ENCODE measurements around the gene CEACAM19. TPM values are rescaled to one million over a fixed set of nuclear protein-coding genes. Genes with fewer than 3 reads are reported as not detected.

CEACAM19 gene
- total and polyA plus RNA-seq, 2 of the 13 experiments (the other 11 are each of a cell fraction or from before 2014, with no cell fraction given) = 1.3 to 4.0 TPM

GRCh38 chr19:44718441-44719261 is 47.4 kb downstream of the CEACAM19 start (continued):
- TF ChIP-seq KIAA2018 (CRISPR knock-in tag; IDR thresholded peaks at IDR 0.05; ENCODE audit: borderline replicate concordance) = no peak
- TF ChIP-seq, protein P1, sequence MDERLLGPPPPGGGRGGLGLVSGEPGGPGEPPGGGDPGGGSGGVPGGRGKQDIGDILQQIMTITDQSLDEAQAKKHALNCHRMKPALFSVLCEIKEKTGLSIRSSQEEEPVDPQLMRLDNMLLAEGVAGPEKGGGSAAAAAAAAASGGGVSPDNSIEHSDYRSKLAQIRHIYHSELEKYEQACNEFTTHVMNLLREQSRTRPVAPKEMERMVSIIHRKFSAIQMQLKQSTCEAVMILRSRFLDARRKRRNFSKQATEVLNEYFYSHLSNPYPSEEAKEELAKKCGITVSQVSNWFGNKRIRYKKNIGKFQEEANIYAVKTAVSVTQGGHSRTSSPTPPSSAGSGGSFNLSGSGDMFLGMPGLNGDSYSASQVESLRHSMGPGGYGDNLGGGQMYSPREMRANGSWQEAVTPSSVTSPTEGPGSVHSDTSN (CRISPR knock-in tag; IDR thresholded peaks at IDR 0.05) = no peak
- peak; percentile 56; the same call in 1 of the 2 replicates for TF ChIP-seq ZNF317 (CRISPR knock-in tag; IDR thresholded peaks at IDR 0.05)
- no peak for TF ChIP-seq ZNF20 (CRISPR knock-in tag; IDR thresholded peaks at IDR 0.05)
- no peak for TF ChIP-seq RFX1 (IDR thresholded peaks at IDR 0.05)
- no peak for TF ChIP-seq FOXP1 (IDR thresholded peaks at IDR 0.05)
- TF ChIP-seq FOXP1 (CRISPR knock-in tag; IDR thresholded peaks at IDR 0.05) = peak; percentile 66; the same call in 1 of the 2 replicates
- TF ChIP-seq SOX5 (CRISPR knock-in tag; IDR thresholded peaks at IDR 0.05; ENCODE audit: borderline replicate concordance) = peak; percentile 90
- TF ChIP-seq CC2D1A (CRISPR knock-in tag; IDR thresholded peaks at IDR 0.05) = no peak
- TF ChIP-seq PPARG (CRISPR knock-in tag; conservative IDR thresholded peaks at IDR 0.05) = peak; percentile 43; the same call in 1 of the 2 replicates
- no peak for TF ChIP-seq ZNF354B (CRISPR knock-in tag; IDR thresholded peaks at IDR 0.05)
- peak; percentile 83; the same call in 1 of the 2 replicates for TF ChIP-seq MEIS1 (CRISPR knock-in tag; IDR thresholded peaks at IDR 0.05; ENCODE audit: borderline replicate concordance)
- no peak for TF ChIP-seq E2F1 (CRISPR knock-in tag; IDR thresholded peaks at IDR 0.05)
- no peak for TF ChIP-seq BHLHE40 (IDR thresholded peaks at IDR 0.05; ENCODE audit: low read length)
- no peak for TF ChIP-seq ZNF672 (CRISPR knock-in tag; IDR thresholded peaks at IDR 0.05)
- peak; percentile 56 for TF ChIP-seq ZNF331 (CRISPR knock-in tag; IDR thresholded peaks at IDR 0.05)
- TF ChIP-seq FLYWCH1 (CRISPR knock-in tag; IDR thresholded peaks at IDR 0.05) = no peak
- no peak for TF ChIP-seq TRIM22 (IDR thresholded peaks at IDR 0.05)
